GM12878 (cell line): ENCODE results near the gene KLHDC8A. TPM values are rescaled to one million over a fixed set of nuclear protein-coding genes. Genes with fewer than 3 reads are reported as not detected.

Experiments used
- ASH2L ChIP-seq: fragments of 300-600, 200-600 bp; sonication (generic); IDR thresholded peaks from 2 replicates; pipeline ENCODE4 v1.6.1; 2017; ENCODE audit warnings: low read depth, mild to moderate bottlenecking, borderline replicate concordance
- CHD2 ChIP-seq: IDR thresholded peaks from 2 replicates; pipeline ENCODE4 v1.6.1; 2011; ENCODE audit warnings: low read depth, low read length, improper control_type of control experiment, borderline replicate concordance
- CTCF ChIP-seq, 3 experiments: IDR thresholded peaks in 2 of 3; conservative IDR thresholded peaks in 1 of 3; 2 replicates each; pipeline ENCODE4 v1.5.1; 2011; ENCODE audit warnings: low read depth in 3 of 3, low read length in 3 of 3, mild to moderate bottlenecking in 3 of 3, control low read depth in 2 of 3, moderate library complexity in 2 of 3, inconsistent platforms in 1 of 3, mixed read lengths in 1 of 3; ENCODE audit not compliant: control insufficient read depth in 2 of 3, insufficient read depth in 1 of 3; ENCODE audit errors: extremely low read depth in 1 of 3
- E2F4 ChIP-seq: IDR thresholded peaks from 2 replicates; pipeline ENCODE4 v1.6.1; 2012; ENCODE audit warnings: low read depth, low read length, improper control_type of control experiment
- IRF4 ChIP-seq: IDR thresholded peaks from 2 replicates; pipeline ENCODE4 v1.6.1; 2011; ENCODE audit warnings: low read depth, low read length
- IRF5 ChIP-seq: fragments of 450-650 bp; IDR thresholded peaks from 2 replicates; pipeline ENCODE4 v1.6.1; 2017; ENCODE audit warnings: borderline replicate concordance
- NKRF ChIP-seq: fragments of 450-650 bp; conservative IDR thresholded peaks from 2 replicates; pipeline ENCODE4 v1.6.1; 2017; ENCODE audit warnings: mild to moderate bottlenecking, moderate library complexity
- POLR2A ChIP-seq: IDR thresholded peaks from 2 replicates; pipeline ENCODE4 v1.6.1; 2011; ENCODE audit warnings: low read depth, mild to moderate bottlenecking, low read length
- polyA plus RNA-seq, 11 experiments: library from polyadenylated mRNA; depleted of rRNA in 4 of 11; unstranded in 6 of 11; stranded (reverse) in 5 of 11; fragments of >200 nt; fragmentation: Nextera tagmentation in 4 of 11; fragmentation: Illumina TruSeq in 1 of 11; extraction: Ambion mirVana in 4 of 11; extraction: Trizol in 1 of 11; gene quantifications; 1 replicate in 1 of 11; 2 replicates in 10 of 11; pipeline versions ENCODE4 v1.2.1 to v1.2.3, GENCODE V29; 2011 to 2016; ENCODE audit warnings: inconsistent platforms in 2 of 11, missing spikeins in 2 of 11, low read depth in 1 of 11
- total RNA-seq, 4 experiments: library from RNA; depleted of rRNA in 3 of 4; stranded (reverse); fragments of >200 nt in 3 of 4; fragmentation: Illumina TruSeq in 1 of 4; extraction: Trizol in 1 of 4; gene quantifications; 2 replicates each; pipeline versions ENCODE4 v1.2.1 to v1.2.3, GENCODE V29; 2013 to 2021

KLHDC8A gene
- total and polyA plus RNA-seq, 10 of the 15 experiments (the other 5 are each of a cell fraction or from before 2014, with no cell fraction given), result not detected

- TF ChIP-seq NKRF (peak; percentile 59; the same call in 1 of the 2 replicates), CHD2 (no peak), POLR2A (peak; percentile 44; the same call in 1 of the 2 replicates), CTCF (IDR thresholded peaks at IDR 0.05 in 2 of 3, conservative IDR thresholded peaks at IDR 0.05 in 1 of 3; ENCODE audit: control insufficient read depth in 2 of 3, extremely low read depth in 1 of 3, insufficient read depth in 1 of 3, low read depth in 3 of 3, low read length in 3 of 3) (peak in 1 of 3 experiments; percentile 21; a peak in 1 of 6 replicates), E2F4 (no peak), IRF4 (no peak), IRF5 (no peak), ASH2L (no peak)
Observed at GRCh38 chr1:205321162-205321958, 35.4 kb downstream of the KLHDC8A start, which contains the start of gene NUAK2 (continued).
